A549 (cell line): ENCODE measurements around the gene SPRR1B.

Experiments
- CEBPB ChIP-seq, 2 experiments: fragments of >200 bp in 1 of 2; sonication (Bioruptor Twin) in 1 of 2; formaldehyde crosslinking in 1 of 2; IDR thresholded peaks; 2 replicates each; pipeline ENCODE4 v1.6.1; 2012 to 2016
- CHD2 ChIP-seq: fragments of 150-350 bp; IDR thresholded peaks from 2 replicates; pipeline ENCODE4 v1.6.1; 2014; ENCODE audit warnings: low read length; ENCODE audit not compliant: partially characterized antibody
- CTCF ChIP-seq: fragments of >200 bp; sonication (Bioruptor Twin); formaldehyde crosslinking; IDR thresholded peaks from 3 replicates; pipeline ENCODE4 v1.5.1; 2016
- GATA3 ChIP-seq: IDR thresholded peaks from 2 replicates; pipeline ENCODE4 v1.6.1; 2012; ENCODE audit warnings: borderline replicate concordance
- HMGXB4 ChIP-seq: fragments of 250-450 bp; sonication (Bioruptor Pico); IDR thresholded peaks from 2 replicates; pipeline ENCODE4 v1.5.0; 2021; ENCODE audit warnings: mild to moderate bottlenecking, moderate library complexity, borderline replicate concordance
- MAFK ChIP-seq: fragments of 450-650 bp; IDR thresholded peaks from 2 replicates; pipeline ENCODE4 v1.6.1; 2014; ENCODE audit not compliant: partially characterized antibody
- MAX ChIP-seq: IDR thresholded peaks from 2 replicates; pipeline ENCODE4 v1.6.1; 2012
- POLR2A ChIP-seq: IDR thresholded peaks from 2 replicates; pipeline ENCODE4 v1.6.1; 2012; ENCODE audit warnings: mild to moderate bottlenecking, low read length
- POLR2AphosphoS2 ChIP-seq: conservative IDR thresholded peaks from 2 replicates; pipeline ENCODE4 v1.6.1; 2012; ENCODE audit warnings: low read length, improper control_type of control experiment, inconsistent platforms
- RFX5 ChIP-seq: fragments of 450-650 bp; IDR thresholded peaks from 2 replicates; pipeline ENCODE4 v1.7.1; 2014; ENCODE audit warnings: antibody characterized with exemption, mild to moderate bottlenecking, moderate library complexity
- RNF2 ChIP-seq: fragments of 200-600 bp; sonication (generic); IDR thresholded peaks from 2 replicates; pipeline ENCODE4 v1.6.1; 2016; ENCODE audit warnings: low read depth, mild to moderate bottlenecking, antibody characterized with exemption, moderate library complexity, borderline replicate concordance

GRCh38 chr1:153032073-153032472, 1.1 kb downstream of the SPRR1B start:
- TF ChIP-seq CTCF (no peak), HMGXB4 (CRISPR knock-in tag) (no peak), CHD2 (no peak), POLR2A (no peak), POLR2AphosphoS2 (no peak), RNF2 (no peak), RFX5 (no peak), MAX (no peak), CEBPB (IDR thresholded peaks at IDR 0.05) (no peak), MAFK (no peak), GATA3 (no peak)
